H54 (cell line): ENCODE measurements around the gene ZNF625.

Experiments used
- DNase-seq: peaks from one replicate; pipeline ENCODE4 v3.0.0; 2011; ENCODE audit warnings: low spot score, mixed read lengths; ENCODE audit not compliant: insufficient read length
- FAIRE-seq: peaks from 3 replicates; lab custom pipeline; 2011; peaks lifted over from hg19 to GRCh38; lab: Jason Lieb, UNC
- POLR2A ChIP-seq: IDR thresholded peaks from 2 replicates; pipeline ENCODE4 v1.6.1; 2011; ENCODE audit warnings: low read depth, mild to moderate bottlenecking, low read length

Gene ZNF625

DNA sequence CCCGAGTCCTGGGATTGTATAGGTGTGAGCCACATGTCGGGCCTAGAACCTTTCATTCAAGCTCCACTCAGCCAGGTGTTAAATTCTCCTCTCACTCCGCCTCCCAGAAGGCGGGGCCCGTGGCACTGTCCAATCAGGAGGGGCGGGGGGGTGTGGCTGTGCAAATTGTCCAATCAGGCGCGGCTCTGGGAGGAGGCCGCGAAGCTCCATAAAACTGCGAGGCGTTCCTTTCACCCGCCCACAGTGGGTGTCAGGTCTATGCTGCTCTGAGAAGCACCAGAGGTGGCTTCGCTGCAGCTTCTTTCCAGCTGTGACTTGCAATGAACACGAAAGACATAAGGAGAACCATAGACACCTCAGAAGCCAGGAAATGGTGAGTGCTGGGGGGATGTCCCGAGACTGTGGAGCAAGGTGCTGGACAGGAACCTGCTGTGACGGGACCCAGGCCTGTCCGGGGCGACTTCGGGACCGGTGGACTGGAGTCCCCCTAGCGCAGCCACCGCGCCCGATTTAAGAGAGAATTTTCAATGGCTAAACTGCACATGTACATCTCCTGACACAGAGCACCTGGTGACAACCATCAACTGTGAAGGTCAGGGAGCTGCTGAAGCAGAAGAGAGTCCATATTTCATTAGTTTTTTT is 3.4 kb upstream of the ZNF625 start:
- DNase-seq (no peak), FAIRE-seq (no peak)
- no peak for TF ChIP-seq POLR2A

- no peak for DNase-seq
- TF ChIP-seq POLR2A, result no peak
- FAIRE-seq, result no peak
Measured at GRCh38 chr19:12155324-12155860, 1.1 kb downstream of the ZNF625 start.

DNA sequence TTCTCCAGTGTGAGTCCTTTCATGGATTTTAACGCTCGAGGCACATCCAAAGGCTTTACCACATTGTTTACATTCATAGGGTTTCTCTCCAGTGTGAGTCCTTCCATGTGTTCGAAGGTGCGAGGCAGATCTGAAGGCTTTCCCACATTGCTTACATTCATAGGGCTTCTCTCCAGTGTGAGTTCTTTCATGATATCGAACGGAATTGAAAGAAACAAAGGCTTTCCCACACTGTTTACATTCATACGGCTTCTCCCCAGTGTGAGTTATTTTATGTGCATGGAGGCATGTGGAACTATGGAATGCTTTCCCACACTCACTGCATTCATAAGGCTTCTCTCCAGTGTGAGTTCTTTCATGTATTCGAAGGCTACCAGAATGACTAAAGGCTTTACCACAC is 11.2 kb downstream of the ZNF625 start:
- FAIRE-seq (no peak), DNase-seq (no peak)
- no peak for TF ChIP-seq POLR2A

DNA sequence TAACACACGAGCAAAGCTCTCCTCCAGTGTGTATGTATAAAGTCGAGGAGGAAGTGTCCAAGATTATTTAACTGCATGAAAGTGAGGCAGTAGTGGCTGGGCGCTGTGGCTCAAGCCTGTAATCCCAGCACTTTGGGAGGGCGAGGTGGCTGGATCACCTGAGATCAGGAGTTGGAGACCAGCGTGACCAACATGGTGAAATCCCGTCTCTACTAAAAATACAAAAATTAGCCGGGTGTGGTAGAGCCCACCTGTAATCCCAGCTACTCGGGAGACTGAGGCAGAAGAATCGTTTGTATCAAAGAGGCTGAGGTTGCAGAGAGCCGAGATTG is 15.2 kb downstream of the ZNF625 start:
- DNase-seq (no peak), FAIRE-seq (no peak)
- no peak for TF ChIP-seq POLR2A

GRCh38 chr19:12140545-12141404 is 15.8 kb downstream of the ZNF625 start:
- TF ChIP-seq POLR2A, result no peak
- DNase-seq (peak; percentile 47), FAIRE-seq (peak; percentile 55)

DNA sequence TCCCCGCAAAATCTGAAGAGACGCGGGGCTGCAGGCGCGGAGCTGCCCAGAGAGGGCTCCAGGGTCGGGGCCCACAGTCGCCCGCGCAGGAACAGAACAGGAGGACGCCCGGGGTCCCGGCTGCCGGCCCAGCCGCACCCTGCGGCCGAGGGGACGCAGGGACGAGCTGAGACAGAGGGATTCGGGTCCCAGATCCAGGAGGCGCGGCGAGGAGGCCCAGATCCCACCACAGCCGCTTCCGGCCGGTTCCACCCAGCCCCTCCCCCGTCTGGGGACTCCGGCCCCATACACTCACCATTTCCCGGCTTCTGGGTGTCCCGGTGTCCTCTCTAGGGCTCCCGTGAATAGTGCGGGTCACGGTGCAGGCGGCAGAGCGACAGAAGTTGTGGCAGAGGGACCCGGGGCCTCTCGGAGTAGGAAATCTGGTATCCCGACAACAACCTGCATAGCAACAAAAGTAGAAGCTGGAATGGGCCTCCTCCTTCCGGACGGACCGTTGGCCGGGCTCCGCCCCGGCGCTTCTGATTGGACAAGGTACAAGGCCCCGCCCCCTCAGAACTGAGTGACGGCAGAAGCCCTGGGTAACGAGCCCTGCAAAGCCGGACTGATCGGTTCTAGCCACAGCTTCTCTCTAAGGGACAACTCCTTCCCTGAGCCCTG is 16.5 kb downstream of the ZNF625 start, which contains the start of gene ZNF20:
Gene ZNF20 (minus strand): TSS at position 466 of the 660 bp plus-strand sequence. CDS start 168 bp downstream, at position 298.
- TF ChIP-seq POLR2A, result peak; percentile 28; the same call in 1 of the 2 replicates
- peak; percentile 20 for FAIRE-seq
- DNase-seq, result peak; percentile 85

DNA sequence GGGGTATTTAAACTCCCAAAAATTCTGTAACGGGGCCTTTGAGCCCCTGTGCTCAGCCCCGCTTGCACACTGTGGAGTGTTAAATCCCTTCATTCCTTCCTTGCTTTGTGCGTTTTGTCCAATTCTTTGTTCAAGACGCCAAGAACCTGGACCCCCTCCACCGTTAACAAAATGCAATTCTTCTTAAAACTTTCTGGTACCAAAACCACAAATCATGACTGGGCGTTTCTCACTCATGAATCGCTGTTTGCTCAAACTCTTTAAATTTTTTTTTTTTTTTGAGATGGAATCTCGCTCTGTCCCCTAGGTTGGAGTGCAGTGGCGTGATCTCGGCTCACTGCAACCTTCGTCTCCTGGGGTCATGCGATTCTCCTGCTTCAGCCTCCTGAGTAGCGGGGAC is 17.3 kb downstream of the ZNF625 start:
- DNase-seq (no peak), FAIRE-seq (no peak)
- TF ChIP-seq POLR2A, result no peak

- FAIRE-seq (no peak), DNase-seq (no peak)
- no peak for TF ChIP-seq POLR2A
Measured at GRCh38 chr19:12137221-12137940, 19.2 kb downstream of the ZNF625 start.

DNA sequence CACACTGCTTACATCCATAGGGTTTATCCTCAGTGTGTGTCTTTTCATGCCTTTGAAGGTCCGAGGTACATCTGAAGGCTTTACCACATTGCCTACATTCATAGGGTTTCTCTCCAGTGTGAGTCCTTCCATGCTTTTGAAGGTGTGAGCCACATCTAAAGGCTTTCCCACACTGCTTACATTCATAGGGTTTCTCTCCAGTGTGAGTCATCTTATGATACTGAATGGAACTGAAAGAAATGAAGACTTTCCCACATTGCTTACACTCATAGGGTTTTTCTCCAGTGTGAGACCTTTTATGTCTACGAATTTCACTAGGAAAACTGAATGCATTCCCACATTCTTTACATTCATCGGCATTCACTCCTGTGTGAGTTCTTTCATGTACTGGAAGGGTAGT is 23.5 kb downstream of the ZNF625 start:
- TF ChIP-seq POLR2A, result no peak
- no peak for DNase-seq
- no peak for FAIRE-seq

DNA sequence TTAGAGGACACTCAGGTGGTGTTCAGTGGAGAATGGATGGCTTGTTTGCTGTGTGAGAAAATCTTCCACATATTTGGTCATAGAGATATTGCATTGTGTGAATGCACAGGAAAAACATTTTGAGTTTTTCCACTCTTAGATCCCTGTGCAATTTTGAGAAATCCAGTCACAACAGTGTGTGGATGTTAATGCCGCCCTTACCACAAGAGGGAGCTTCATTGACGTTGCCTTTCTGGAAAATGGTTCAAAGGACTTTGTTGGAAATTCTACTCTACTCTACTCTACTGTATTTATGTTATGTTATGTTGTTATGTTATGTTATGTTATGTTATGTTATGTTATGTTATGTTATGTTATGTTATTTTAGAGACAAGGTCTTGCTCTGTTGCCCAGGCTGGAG is 29.8 kb downstream of the ZNF625 start:
- TF ChIP-seq POLR2A, result no peak
- FAIRE-seq, result no peak
- no peak for DNase-seq

DNA sequence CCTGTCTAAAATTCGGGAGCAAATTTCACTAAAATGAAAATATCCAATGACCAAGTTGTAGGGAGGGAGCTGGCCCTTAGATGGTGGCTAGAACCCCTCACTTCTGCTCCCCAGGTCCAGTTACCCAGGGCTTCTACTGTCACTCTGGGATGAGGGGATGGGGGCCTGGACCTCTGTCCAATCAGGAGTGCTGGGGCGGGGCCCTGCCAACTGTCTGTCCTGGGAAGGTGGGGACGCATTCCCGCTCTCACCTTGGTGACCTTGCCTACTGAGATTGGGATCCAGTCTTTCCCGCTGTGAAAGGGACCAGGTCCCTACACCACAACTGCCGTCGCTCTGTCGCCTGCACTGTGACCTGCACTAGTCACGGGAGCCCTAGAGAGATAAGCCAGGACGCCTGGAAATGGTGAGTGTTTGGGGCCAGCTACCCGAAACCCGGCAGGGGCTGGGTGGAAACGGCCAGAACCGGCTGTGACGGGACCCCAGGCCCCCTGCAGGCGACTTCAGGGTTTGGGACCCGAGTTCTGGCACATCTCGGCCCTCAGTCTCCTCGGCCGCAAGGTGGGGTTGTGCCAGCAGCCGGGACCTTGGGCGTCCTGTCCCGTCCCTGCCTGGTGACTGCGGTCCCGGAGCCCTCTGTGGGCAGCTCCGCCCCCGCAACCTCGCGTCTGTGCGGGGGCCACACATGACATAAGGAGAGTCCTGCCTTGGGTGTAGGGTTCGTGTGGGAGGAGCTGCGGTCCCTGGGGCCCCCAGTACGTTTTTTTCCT is 39.1 kb downstream of the ZNF625 start:
- DNase-seq (no peak), FAIRE-seq (no peak)
- no peak for TF ChIP-seq POLR2A

DNA sequence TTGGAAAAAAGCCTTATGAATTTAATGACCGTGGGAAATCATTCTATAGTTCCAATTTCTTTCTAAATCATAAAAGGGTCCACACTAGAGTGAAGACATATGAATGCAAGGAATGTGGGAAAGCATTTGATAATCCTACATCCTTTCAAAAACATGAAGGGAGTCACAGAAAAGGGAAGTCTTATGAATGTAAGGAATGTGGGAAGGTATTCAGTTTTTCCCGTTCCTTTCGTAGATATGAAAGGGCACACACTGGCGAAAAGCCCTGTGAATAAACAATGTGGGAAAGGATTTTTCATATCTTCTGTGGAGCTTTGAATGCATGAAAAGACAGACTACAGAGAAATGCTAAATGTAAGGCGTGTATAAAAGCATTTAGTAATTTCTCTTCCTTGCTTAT is 43.4 kb downstream of the ZNF625 start:
- DNase-seq (no peak), FAIRE-seq (no peak)

DNA sequence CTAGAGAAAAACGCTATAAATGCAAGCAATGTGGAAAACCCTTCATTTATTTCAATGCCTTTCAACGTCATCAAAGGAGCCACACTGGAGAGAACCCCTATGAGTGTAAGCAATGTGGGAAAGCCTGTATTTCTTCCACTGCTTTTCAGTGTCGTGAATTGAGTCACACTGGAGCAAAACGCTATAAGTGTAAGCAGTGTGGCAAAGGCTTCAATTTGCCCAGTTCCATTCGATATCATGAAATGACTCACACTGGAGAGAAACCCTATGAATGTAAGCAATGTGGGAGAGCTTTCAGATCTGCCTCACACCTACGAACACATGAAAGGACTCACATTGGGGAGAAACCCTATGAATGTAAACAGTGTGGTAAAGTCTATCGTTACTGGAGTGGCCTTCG is 43.8 kb downstream of the ZNF625 start:
- no peak for DNase-seq
- TF ChIP-seq POLR2A, result no peak
- FAIRE-seq, result no peak

More for the DNA sequence above, 43.4 kb downstream of the ZNF625 start:
- no peak for TF ChIP-seq POLR2A
